Activated CD8-positive, alpha-beta memory T cell treated with anti-CD3 and anti-CD28 coated beads for 48 hours (primary cell): ENCODE measurements around the gene EXOSC2.

ENCODE experiments used
- DNase-seq, 3 experiments: peaks; one replicate each; pipeline ENCODE4 v3.0.0-alpha.2; 2020; ENCODE audit warnings: low read depth in 2 of 3, low spot score in 2 of 3

EXOSC2 gene

GRCh38 chr9:130693101-130693425, 517 bp upstream of the EXOSC2 start:
- no peak for DNase-seq

- no peak for DNase-seq
Measured at GRCh38 chr9:130694205-130694604, 625 bp downstream of the EXOSC2 start.

- no peak for DNase-seq
Measured at GRCh38 chr9:130696139-130696650, 2.6 kb downstream of the EXOSC2 start.

- no peak for DNase-seq
Measured at GRCh38 chr9:130696996-130697395, 3.4 kb downstream of the EXOSC2 start.

GRCh38 chr9:130698514-130698913, 4.9 kb downstream of the EXOSC2 start:
- no peak for DNase-seq

GRCh38 chr9:130699047-130699446, 5.5 kb downstream of the EXOSC2 start:
- DNase-seq, result no peak

GRCh38 chr9:130701059-130702022, 7.8 kb downstream of the EXOSC2 start:
- DNase-seq, result peak in 2 of 3 experiments; percentile 58 to 68

- no peak for DNase-seq
Measured at GRCh38 chr9:130703501-130703900, 9.9 kb downstream of the EXOSC2 start.

- DNase-seq, result peak in 2 of 3 experiments; percentile 38
Measured at GRCh38 chr9:130707225-130707976, 13.8 kb downstream of the EXOSC2 start.

GRCh38 chr9:130710822-130711352, 17.3 kb downstream of the EXOSC2 start:
- DNase-seq, result no peak

- no peak for DNase-seq
Measured at GRCh38 chr9:130711469-130711868, 17.9 kb downstream of the EXOSC2 start.

GRCh38 chr9:130712564-130713285, 19.1 kb downstream of the EXOSC2 start:
- DNase-seq, result peak; percentile 88 to 91 (median 90)

- no peak for DNase-seq
Measured at GRCh38 chr9:130713286-130713960, 19.8 kb downstream of the EXOSC2 start.

- DNase-seq, result no peak
Measured at GRCh38 chr9:130714586-130715110, 21.1 kb downstream of the EXOSC2 start.

- no peak for DNase-seq
Measured at GRCh38 chr9:130715270-130715669, 21.7 kb downstream of the EXOSC2 start.

GRCh38 chr9:130718562-130718961, 25.0 kb downstream of the EXOSC2 start:
- no peak for DNase-seq

- DNase-seq, result no peak
Measured at GRCh38 chr9:130720762-130721161, 27.2 kb downstream of the EXOSC2 start.

- no peak for DNase-seq
Measured at GRCh38 chr9:130728721-130729120, 35.1 kb downstream of the EXOSC2 start.

GRCh38 chr9:130729145-130729544, 35.6 kb downstream of the EXOSC2 start:
- DNase-seq, result no peak

GRCh38 chr9:130731355-130731754, 37.8 kb downstream of the EXOSC2 start:
- no peak for DNase-seq
